ENCODE data around the gene CRACR2A.

DNA sequence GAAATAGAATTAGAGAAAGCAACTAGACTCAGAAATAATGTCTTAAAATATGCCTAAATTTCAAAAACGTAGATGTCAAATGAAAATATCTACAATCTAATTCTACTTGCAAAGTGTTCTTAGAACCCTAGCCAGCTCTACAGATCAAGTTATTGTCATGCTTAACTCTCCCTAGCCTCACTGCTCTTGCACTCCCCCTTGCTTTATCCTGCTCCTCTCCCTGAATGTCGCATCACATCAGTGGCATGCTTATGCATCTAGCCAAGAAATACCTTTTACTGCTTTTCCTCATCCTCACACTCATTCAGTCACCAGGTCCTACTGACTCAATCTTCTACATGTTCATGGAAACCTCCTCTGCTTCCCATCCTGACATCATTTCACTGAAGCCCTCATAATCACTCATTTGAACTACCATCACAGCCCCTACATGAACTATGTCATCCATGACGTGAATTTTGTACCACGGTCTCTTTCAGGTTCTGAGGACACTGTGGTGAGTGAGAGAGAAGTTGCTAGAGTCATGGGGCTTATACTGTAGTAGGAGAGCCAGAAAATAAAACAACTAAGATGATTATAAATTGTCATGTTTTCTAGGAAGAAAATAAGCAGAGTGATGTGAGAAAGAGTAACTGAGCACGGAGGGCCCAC, 22.6 kb upstream of the CRACR2A start:
- TF ChIP-seq POLR2AphosphoS5 (IDR thresholded peaks at IDR 0.05; ENCODE audit: insufficient read depth in 1 of 2, low read depth in 1 of 2): no peak
- TF ChIP-seq CTCF (IDR thresholded peaks at IDR 0.05): no peak
